Mesenchymal stem cell (in vitro differentiated cells and primary cell): ENCODE measurements around the gene FABP1.

Experiments used
- DNase-seq: peaks from one replicate; pipeline ENCODE4 v3.0.0-alpha.2; 2013
- H2AFZ ChIP-seq: one replicate; pipeline ENCODE4 v1.6.1; 2013; ENCODE audit warnings: low read depth, mild to moderate bottlenecking, control low read depth, inconsistent platforms, low read length, moderate library complexity
- H2AK5ac ChIP-seq: 2 replicates; pipeline ENCODE4 v1.6.1; 2013; ENCODE audit warnings: low read length, moderate library complexity, mild to moderate bottlenecking, inconsistent platforms; ENCODE audit not compliant: severe bottlenecking
- H2BK120ac ChIP-seq: one replicate; pipeline ENCODE4 v1.6.1; 2013; ENCODE audit warnings: low read depth, mild to moderate bottlenecking, inconsistent platforms, low read length, moderate library complexity
- H2BK12ac ChIP-seq, 2 experiments: one replicate each; pipeline ENCODE4 v1.6.1; 2013; ENCODE audit warnings: inconsistent platforms in 2 of 2, low read length in 2 of 2, mild to moderate bottlenecking in 2 of 2, moderate library complexity in 2 of 2, control low read depth in 1 of 2
- H2BK15ac ChIP-seq: one replicate; pipeline ENCODE4 v1.6.1; 2013; ENCODE audit warnings: mild to moderate bottlenecking, low read depth, inconsistent platforms; ENCODE audit not compliant: poor library complexity, severe bottlenecking
- H2BK5ac ChIP-seq: 2 replicates; pipeline ENCODE4 v1.6.1; 2013; ENCODE audit warnings: low read depth, mild to moderate bottlenecking, low read length, control low read depth, inconsistent platforms; ENCODE audit not compliant: poor library complexity, severe bottlenecking
- H3K14ac ChIP-seq, 2 experiments: one replicate each; pipeline ENCODE4 v1.6.1; 2013; ENCODE audit warnings: inconsistent platforms in 2 of 2, low read length in 2 of 2, control low read depth in 1 of 2, mild to moderate bottlenecking in 1 of 2, moderate library complexity in 1 of 2
- H3K18ac ChIP-seq, 2 experiments: one replicate each; pipeline ENCODE4 v1.6.1; 2013; ENCODE audit warnings: inconsistent platforms in 2 of 2, low read length in 2 of 2, control low read depth in 1 of 2, low read depth in 1 of 2, mild to moderate bottlenecking in 1 of 2
- H3K23ac ChIP-seq, 2 experiments: one replicate each; pipeline ENCODE4 v1.6.1; 2013; ENCODE audit warnings: inconsistent platforms in 2 of 2, low read length in 2 of 2, mild to moderate bottlenecking in 2 of 2, moderate library complexity in 2 of 2, control low read depth in 1 of 2
- H3K27ac ChIP-seq: 2 replicates; pipeline ENCODE4 v1.5.1; 2013; ENCODE audit warnings: mild to moderate bottlenecking, moderate library complexity, low read length, control low read depth, inconsistent platforms; ENCODE audit not compliant: poor library complexity, severe bottlenecking
- H3K27me3 ChIP-seq, 2 experiments: 2 replicates each; pipeline versions ENCODE4 v1.6.1 to v1.7.0; 2013; ENCODE audit warnings: low read length in 2 of 2, mild to moderate bottlenecking in 2 of 2, moderate library complexity in 2 of 2, control low read depth in 1 of 2, inconsistent platforms in 1 of 2; ENCODE audit not compliant: control insufficient read depth in 1 of 2, insufficient read depth in 1 of 2
- H3K36me3 ChIP-seq, 2 experiments: 2 replicates each; pipeline versions ENCODE4 v1.6.1 to v1.7.0; 2013; ENCODE audit warnings: low read length in 2 of 2, control low read depth in 1 of 2, inconsistent platforms in 1 of 2, low read depth in 1 of 2, mild to moderate bottlenecking in 1 of 2; ENCODE audit not compliant: insufficient read depth in 2 of 2, control insufficient read depth in 1 of 2
- H3K4ac ChIP-seq, 2 experiments: one replicate each; pipeline ENCODE4 v1.6.1; 2013; ENCODE audit warnings: inconsistent platforms in 2 of 2, low read length in 2 of 2, mild to moderate bottlenecking in 2 of 2, moderate library complexity in 2 of 2, control low read depth in 1 of 2, low read depth in 1 of 2
- H3K4me1 ChIP-seq: 2 replicates; pipeline ENCODE4 v1.6.1; 2013; ENCODE audit warnings: low read depth, low read length, control low read depth; ENCODE audit not compliant: control insufficient read depth, insufficient read depth
- H3K4me2 ChIP-seq: 2 replicates; pipeline ENCODE4 v1.6.1; 2013; ENCODE audit warnings: low read length, mild to moderate bottlenecking, inconsistent platforms; ENCODE audit not compliant: poor library complexity, severe bottlenecking
- H3K4me3 ChIP-seq, 2 experiments: 2 replicates each; pipeline versions ENCODE4 v1.5.1 to v1.7.0; 2013; ENCODE audit warnings: low read length in 2 of 2, mild to moderate bottlenecking in 2 of 2, control low read depth in 1 of 2, low read depth in 1 of 2; ENCODE audit not compliant: insufficient read depth in 1 of 2
- H3K79me1 ChIP-seq: replicated peaks from 2 replicates; pipeline ENCODE4 v1.6.1; 2013; ENCODE audit warnings: mild to moderate bottlenecking, control low read depth, low read length, inconsistent platforms; ENCODE audit not compliant: poor library complexity, severe bottlenecking
- H3K9ac ChIP-seq: 2 replicates; pipeline ENCODE4 v1.7.0; 2013; ENCODE audit warnings: mild to moderate bottlenecking, low read length, moderate library complexity
- H3K9me3 ChIP-seq: 2 replicates; pipeline ENCODE4 v1.7.0; 2013; ENCODE audit warnings: mild to moderate bottlenecking, low read length; ENCODE audit not compliant: control insufficient read depth
- H4K8ac ChIP-seq: one replicate; pipeline ENCODE4 v1.6.1; 2013; ENCODE audit warnings: inconsistent platforms, mild to moderate bottlenecking, low read length, moderate library complexity
- H4K91ac ChIP-seq: one replicate; pipeline ENCODE4 v1.6.1; 2013; ENCODE audit warnings: mild to moderate bottlenecking, low read length, inconsistent platforms
- WGBS: methylation state at CpG from one replicate; pipeline ENCODE4 v1.1.7; 2013; ENCODE audit warnings: mixed read lengths; 5-methylcytosine and 5-hydroxymethylcytosine counted together

FABP1 gene

GRCh38 chr2:88127638-88127887 lies 299 bp downstream of the FABP1 start:
- Histone ChIP-seq H3K23ac (no peak overlapping the region), H2BK120ac (no peak overlapping the region), H3K14ac (no peak overlapping the region), H2BK5ac (no peak overlapping the region), H3K27me3 (peaks cover 30 to 63% of the 10 kb centered on the region in 2 experiments), H3K79me1 (no peaks in the 10 kb centered on the region), H2BK15ac (no peak overlapping the region), H3K18ac (no peak overlapping the region), H4K8ac (no peak overlapping the region), H3K9me3 (no peaks in the 10 kb centered on the region), H3K4me1 (peaks cover 2% of the 10 kb centered on the region), H3K36me3 (no peaks in the 10 kb centered on the region), H3K9ac (no peak overlapping the region), H2AFZ (no peak overlapping the region), H3K27ac (no peak overlapping the region), H3K4me2 (no peak overlapping the region), H4K91ac (no peak overlapping the region), H2BK12ac (no peak overlapping the region), H2AK5ac (no peak overlapping the region), H3K4ac (no peak overlapping the region), H3K4me3 (no peak overlapping the region)
- WGBS, result 33% methylated on average over 1 of the region's 1 CpG
- no peak for DNase-seq

GRCh38 chr2:88126772-88127637 lies 857 bp downstream of the FABP1 start:
- no peak overlapping the region for H2BK5ac ChIP-seq
- H3K14ac ChIP-seq, result no peak overlapping the region
- no peak overlapping the region for H2BK120ac ChIP-seq
- peaks cover 2% of the 10 kb centered on the region for H3K4me1 ChIP-seq
- H3K4me3 ChIP-seq, result no peak overlapping the region
- no peaks in the 10 kb centered on the region for H3K79me1 ChIP-seq
- no peak overlapping the region for H3K27ac ChIP-seq
- H3K18ac ChIP-seq, result no peak overlapping the region
- H3K4ac ChIP-seq, result no peak overlapping the region
- H4K91ac ChIP-seq, result no peak overlapping the region
- no peak overlapping the region for H2AK5ac ChIP-seq
- WGBS, result 94% methylated on average over 3 of the region's 3 CpGs
- no peak overlapping the region for H3K9ac ChIP-seq
- no peak overlapping the region for H3K4me2 ChIP-seq
- no peak overlapping the region for H3K23ac ChIP-seq
- no peak overlapping the region for H2BK12ac ChIP-seq
- no peak overlapping the region for H4K8ac ChIP-seq
- H3K36me3 ChIP-seq, result no peaks in the 10 kb centered on the region
- H2BK15ac ChIP-seq, result no peak overlapping the region
- no peak overlapping the region for H2AFZ ChIP-seq
- DNase-seq, result no peak
- H3K27me3 ChIP-seq, result peaks cover 30 to 67% of the 10 kb centered on the region in 2 experiments
- no peaks in the 10 kb centered on the region for H3K9me3 ChIP-seq

GRCh38 chr2:88125924-88126771 lies 1.7 kb downstream of the FABP1 start:
- no peak overlapping the region for H2BK15ac ChIP-seq
- H3K4me2 ChIP-seq, result no peak overlapping the region
- H3K9ac ChIP-seq, result no peak overlapping the region

GRCh38 chr2:88125344-88125923 lies 2.4 kb downstream of the FABP1 start:
- Histone ChIP-seq H3K14ac (no peak overlapping the region), H3K4ac (no peak overlapping the region), H2BK120ac (no peak overlapping the region), H3K36me3 (no peaks in the 10 kb centered on the region), H2BK12ac (no peak overlapping the region), H3K9me3 (no peaks in the 10 kb centered on the region), H3K4me3 (no peak overlapping the region), H2BK5ac (no peak overlapping the region), H3K27ac (no peak overlapping the region), H2AK5ac (no peak overlapping the region), H3K9ac (no peak overlapping the region), H3K4me2 (no peak overlapping the region), H2AFZ (no peak overlapping the region), H3K18ac (no peak overlapping the region), H2BK15ac (no peak overlapping the region), H4K8ac (no peak overlapping the region), H3K79me1 (no peaks in the 10 kb centered on the region), H4K91ac (no peak overlapping the region), H3K23ac (no peak overlapping the region), H3K27me3 (peaks cover 26 to 72% of the 10 kb centered on the region in 2 experiments), H3K4me1 (peaks cover 2% of the 10 kb centered on the region)
- 63% methylated on average over 1 of the region's 3 CpGs for WGBS
- DNase-seq, result no peak

More at GRCh38 chr2:88125924-88126771, 1.7 kb downstream of the FABP1 start:
- H2BK12ac ChIP-seq, result no peak overlapping the region
- H4K8ac ChIP-seq, result no peak overlapping the region
- no peaks in the 10 kb centered on the region for H3K79me1 ChIP-seq
- no peak overlapping the region for H3K27ac ChIP-seq
- H2AK5ac ChIP-seq, result no peak overlapping the region
- H4K91ac ChIP-seq, result no peak overlapping the region
- peaks cover 2% of the 10 kb centered on the region for H3K4me1 ChIP-seq
- H3K4ac ChIP-seq, result no peak overlapping the region
- H3K4me3 ChIP-seq, result no peak overlapping the region
- H2BK120ac ChIP-seq, result no peak overlapping the region
- H2BK5ac ChIP-seq, result no peak overlapping the region
- H3K27me3 ChIP-seq, result peaks cover 30 to 74% of the 10 kb centered on the region in 2 experiments
- no peak overlapping the region for H3K14ac ChIP-seq
- H3K23ac ChIP-seq, result no peak overlapping the region
- no peak overlapping the region for H2AFZ ChIP-seq
- no peak overlapping the region for H3K18ac ChIP-seq
- no peaks in the 10 kb centered on the region for H3K36me3 ChIP-seq
- 82% methylated on average over 11 of the region's 11 CpGs for WGBS
- H3K9me3 ChIP-seq, result no peaks in the 10 kb centered on the region
- no peak for DNase-seq
